IPS-NIHi7 (cell line): ENCODE results near the gene C6orf141.

Experiments used
- DNase-seq: peaks from one replicate; pipeline ENCODE4 v3.0.0; 2012; ENCODE audit warnings: mixed read lengths; ENCODE audit errors: extremely low spot score

C6orf141 gene

DNA sequence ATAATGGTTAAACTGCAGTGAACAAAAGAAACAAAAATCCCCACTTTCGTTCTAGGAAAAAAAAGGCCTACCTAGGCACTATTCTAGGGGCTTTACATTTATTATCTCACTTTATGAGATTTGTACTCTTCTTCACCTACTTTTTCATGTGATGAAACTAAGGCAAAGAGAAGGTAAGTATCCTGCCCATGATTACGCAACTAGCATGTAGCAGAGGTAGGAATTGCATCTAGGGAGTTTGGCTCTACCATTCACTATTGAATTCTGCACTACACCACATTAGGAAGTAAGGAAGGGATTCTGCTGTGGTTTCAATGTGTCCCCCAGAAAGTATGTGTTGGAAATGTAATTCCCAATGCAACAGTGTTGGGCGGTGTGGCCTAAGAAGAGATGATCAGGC lies 11.4 kb upstream of the C6orf141 start:
- no peak for DNase-seq

DNA sequence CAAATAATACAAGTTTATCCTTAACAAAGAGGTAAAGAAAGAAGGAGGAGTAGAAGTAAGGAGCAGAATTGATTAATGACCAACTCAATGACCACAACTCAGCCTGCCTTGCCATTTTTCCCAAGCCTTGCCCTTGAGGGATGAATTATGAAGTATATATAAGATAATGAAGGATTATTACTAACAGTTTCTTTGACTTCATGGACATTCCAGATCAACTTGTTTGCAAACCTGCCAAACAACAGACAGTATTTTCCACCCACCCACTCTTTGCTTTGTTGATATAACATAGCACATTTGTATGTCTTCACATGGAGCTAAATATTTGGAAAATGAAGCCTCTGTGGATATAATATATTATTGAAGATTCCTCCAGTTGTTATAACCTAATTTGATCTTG lies 9.9 kb upstream of the C6orf141 start:
- no peak for DNase-seq

DNA sequence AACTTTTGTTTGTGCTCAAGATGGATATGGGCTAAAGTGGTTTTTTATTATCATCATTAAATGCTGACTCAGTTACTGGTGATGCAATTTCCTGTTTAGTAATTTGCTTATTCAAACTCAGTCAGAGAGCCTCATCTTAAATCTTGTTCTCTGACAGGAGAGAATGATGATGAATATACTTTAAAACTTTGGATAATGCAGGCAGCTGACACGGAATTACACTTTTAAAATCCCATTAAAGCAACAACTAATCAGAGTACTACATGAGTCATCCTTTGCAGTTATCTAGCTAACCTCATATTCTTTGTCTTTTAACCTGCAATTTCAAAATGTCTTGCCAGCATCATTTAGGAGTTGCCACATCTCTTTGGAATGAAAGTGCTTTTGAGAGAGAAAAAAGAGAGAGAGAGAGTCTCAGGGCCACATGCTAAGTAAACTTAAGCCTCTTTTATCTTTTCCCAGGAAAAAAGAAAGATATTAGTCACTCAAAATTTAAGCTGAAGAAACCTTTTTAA lies 9.2 kb upstream of the C6orf141 start:
- no peak for DNase-seq

DNA sequence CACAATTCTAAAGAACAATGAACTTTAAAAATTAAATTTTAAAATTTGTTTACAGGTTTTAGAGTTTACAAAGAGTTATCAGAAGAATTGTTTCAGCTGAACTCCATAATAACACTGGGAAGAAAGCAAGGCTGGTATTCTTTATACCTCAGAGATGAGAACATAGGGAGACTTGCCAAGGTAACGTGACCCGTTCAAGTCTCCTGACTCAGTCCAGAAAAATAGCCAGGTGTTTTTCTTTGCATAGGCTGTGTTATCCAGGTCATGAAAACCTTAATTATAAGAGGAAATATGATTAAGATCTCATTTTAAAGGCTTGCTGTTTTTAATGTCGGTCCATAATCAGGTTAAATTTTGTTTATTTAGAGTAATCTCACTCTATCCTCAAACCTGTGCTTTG lies 8.5 kb upstream of the C6orf141 start:
- DNase-seq: no peak

DNA sequence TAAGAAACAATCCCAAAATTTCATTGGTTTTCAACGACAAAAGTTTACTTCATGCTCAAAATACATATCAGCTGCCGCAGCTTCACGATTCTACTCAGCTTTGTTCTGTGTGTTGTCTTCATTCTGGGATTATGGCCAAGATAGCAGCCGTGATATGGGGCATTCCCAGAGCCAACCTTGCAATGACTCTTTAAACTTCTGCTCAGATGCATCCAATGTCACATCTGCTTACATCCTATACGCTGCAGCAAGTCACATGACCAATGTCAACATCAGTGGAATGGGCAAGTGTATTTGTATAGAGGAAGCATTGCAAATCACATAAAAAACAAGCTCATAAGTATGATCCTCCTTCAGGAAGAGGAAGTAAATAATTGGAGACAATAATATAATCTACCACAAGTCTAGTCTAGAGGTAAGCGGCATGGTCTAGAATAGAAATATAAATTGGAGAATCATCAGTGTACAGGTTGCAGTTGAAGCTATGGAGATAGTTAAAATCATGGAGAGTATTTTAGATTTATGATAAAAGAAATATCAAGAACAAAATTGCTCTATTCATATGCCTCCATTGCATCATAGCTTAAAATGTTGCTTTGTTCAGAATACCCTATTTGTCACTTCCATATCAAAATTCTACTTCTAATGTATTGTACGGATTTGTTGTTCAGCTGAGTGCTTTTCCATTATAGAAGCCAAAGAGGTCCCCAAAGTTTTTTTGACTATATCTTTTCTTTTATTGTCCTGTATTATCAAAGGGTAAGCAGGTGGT lies 7.2 kb upstream of the C6orf141 start:
- DNase-seq: no peak

DNA sequence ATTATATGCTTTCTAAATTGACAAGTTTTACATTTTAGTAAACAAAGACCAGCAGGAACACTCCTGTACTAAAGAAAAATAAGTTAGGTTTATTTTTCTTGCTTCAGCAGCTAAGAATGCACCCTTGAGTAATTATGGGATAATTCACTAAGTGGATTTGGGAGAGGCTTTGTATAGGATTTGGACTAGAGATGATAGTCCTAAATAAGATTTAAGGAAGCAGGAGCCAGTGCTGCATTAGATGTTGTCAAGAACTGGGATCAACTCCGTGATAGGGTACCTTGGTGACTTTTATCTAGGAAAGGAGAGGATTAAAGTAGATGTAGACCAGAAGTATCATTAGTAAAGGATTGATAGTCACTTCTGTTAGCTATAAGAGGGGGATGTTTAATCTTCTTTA lies 4.1 kb upstream of the C6orf141 start:
- no peak for DNase-seq

DNA sequence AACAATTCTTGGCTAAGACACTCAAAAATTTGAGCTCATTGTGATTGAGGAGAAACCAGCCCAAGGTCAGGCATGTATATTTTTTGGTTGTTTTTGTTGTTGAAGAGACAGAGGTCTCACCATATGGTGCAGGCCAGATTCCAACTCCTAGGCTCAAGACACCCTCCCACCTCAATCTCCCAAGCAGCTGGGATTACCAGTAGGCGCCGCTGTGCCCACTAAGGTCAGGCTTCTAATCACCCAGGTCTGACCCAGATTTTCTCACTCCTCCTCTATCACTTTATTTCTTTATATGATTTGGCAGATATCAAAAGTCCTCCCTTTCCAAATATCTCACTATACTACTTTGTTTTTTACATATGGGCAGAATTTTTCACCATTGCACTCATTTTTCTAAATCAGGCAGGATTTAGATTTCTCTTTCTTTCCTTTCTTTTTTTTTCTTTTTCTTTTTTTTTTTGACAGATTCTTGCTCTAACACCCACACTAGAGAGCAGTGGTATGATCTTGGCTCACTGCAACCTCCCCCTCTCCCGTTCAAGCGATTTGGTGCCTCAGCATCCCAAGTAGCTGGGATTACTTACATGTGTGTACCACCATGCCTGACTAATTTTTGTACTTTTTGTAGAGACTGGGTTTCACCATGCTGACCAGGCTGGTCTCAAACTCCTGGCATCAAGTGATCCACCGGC lies 1.7 kb upstream of the C6orf141 start:
- DNase-seq: no peak

DNA sequence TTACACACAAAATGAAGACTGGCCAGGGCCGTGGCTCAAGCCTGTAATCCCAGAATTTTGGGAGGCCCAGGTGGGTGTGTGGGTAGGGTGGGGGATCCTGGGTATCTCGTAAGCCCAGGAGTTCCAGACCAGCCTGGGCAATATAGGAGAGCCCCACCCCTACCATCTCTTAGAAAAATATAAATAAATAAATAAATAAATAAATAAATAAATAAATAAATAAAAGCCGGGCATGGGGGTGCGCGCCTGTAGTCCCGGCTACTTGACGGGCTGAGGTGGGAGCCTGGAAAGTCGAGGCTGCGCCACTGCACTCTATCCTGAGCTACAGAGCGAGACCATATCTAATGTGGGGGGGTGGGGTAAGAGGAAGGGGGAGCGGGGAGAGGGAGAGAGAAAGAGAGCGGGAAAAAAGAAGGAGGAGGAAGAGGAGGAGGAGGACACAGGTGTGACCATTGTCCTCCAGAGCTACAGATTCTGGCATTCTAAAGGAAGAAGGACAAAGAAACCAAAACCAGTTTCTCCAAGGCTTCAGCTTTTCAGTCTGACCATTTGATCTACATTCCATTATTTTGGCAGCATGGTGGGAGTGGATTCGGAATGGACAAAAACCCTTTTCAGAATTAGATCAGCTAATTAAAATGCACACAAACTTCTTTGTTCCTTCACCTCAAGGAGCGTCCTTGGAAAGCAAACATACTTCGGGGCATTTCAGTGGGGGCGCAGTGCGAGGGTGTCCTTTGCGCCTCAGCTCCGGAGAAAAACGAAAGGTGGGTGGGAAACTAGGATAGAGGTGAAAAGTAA lies 577 bp upstream of the C6orf141 start:
- DNase-seq: no peak

DNA sequence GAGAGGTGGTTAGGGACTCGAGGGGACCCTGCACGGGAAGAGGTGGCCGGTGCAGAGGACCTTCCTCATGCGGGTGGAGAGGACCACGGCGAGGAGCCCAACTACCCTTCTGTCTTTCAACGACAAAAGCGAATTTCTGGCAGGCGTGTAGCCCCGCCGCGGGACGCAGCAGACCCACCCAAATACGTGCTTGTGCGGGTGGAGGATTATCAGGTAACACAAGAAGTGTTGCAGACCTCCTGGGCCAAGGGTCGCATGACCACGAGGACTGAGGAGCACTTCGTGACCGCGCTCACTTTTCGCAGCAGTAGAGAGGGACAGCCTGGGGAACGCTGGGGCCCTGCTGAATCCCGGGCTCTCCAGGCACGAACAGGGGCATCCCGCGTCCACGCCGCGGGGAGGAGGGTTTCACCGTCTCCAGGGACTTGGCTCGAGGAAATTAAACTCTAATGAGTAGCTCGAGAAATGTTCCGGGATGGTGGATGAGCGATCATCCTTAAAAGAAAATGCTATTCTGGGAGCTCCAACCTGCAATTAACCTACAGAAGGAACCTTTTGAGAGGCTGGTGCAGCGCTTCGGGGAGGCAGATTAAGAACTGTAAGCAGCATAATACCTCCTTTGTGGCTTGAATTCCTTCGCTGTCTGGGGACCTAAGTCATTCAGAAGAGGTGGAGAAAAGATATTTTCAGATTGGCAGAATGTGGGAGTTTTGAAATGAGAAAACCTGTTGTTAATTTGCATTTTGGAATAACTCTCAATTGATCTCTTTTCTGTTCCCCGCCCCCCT lies 804 bp downstream of the C6orf141 start:
- no peak for DNase-seq

DNA sequence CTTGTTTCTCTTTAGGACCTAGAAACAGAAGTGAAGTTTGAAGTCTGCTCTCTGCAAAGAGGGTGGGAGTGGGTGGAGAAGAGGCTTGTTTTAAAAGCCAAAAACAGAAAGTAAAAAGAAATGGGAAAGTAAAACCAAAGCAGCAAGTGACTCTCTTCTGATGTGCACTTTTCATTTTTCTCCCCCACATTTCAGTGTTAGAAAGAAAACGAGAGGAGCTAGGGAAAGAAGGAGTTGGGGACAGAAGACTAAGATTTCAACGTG lies 1.3 kb downstream of the C6orf141 start:
- DNase-seq: no peak

DNA sequence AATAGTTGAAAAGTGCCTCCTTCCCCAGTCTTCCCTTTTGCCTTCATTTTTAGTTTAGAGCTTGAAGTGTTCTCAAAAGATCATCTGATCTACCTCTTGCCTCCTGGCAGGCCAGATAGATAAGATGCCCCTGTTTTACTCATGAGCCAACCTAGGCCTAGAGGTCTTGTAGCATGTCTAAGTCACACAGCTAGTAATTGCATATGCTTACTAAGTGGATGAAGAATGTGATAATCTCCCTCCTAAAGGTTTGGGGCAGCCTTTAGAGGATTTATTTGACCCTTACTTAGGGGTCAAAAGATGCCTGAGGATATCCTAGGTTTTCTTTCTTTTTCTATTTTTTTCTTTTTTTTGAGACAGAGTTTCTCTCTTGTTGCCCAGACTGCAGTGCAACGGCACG lies 2.1 kb downstream of the C6orf141 start:
- DNase-seq: no peak

DNA sequence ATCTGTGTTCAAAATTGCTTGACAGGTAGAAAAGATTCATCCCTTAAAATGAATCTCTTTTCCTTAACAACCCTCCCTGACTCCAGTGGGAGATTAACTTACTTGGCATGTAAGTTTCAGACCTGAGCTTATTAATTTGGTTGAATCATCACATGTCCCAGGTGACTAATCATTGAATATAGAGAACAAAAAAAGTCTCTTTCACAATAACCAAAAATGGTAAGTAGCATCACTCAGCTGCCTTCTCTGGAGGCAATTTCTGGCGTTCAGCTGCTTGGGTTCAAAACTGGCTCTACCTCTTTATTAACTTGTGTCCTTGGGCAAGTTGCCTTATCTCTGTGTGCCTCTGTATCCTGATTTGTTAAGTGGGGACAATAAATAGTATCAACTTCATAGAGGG lies 2.9 kb downstream of the C6orf141 start:
- no peak for DNase-seq

DNA sequence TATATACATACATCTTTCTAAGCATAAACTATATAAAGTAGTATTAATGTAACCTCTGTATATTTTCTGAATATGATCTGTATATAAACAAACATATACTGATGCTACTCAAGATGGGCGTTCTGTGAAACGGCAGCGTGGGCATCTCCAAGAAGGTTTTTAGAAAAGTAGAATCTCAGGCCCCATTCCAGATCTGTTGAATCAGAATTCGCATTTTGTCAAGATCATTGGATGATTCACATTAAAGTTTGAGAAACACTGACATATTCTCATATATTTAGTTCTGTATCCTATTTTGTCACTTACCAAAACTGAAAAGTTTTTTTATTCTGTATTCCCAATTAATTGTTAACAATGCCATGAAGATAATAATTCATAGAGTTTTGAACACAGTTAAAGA lies 5.5 kb downstream of the C6orf141 start:
- no peak for DNase-seq

DNA sequence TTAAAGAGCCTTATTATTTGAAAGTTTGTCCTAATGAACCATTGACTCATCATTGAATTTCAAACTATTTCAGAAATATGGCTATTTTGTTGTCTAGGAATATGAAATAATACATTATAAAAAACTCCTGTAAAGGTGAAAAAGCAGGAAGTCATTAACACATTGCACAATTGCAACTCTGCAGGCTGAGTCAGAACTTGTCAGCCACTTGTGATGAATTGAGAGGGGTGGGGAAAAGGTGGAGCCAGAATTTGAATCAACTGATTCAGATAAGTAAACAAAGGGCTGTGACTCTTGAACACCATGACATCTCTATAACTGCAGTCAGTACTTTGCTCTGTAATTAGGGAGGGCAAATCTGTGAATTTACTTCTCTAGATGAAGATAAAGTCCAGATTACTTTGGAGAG lies 6.0 kb downstream of the C6orf141 start:
- no peak for DNase-seq

DNA sequence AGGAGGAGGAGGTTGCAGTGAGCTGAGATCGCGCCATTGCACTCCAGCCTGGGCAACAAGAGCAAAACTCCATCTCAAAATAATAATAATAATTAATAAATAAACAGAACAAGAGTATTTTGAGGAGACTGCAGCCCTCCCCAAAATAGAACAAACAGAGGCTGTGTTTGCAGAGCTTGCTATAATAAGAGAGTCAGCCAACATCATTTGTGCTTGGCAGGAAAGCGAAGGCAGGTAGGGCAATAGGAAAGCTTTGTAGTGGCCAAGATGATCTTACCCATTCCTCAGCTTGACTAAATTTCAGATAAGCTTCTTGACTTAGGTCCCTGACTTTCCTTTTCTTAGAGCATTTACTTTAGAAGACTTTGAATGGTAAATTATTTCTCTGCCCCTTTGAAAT lies 6.7 kb downstream of the C6orf141 start:
- no peak for DNase-seq

DNA sequence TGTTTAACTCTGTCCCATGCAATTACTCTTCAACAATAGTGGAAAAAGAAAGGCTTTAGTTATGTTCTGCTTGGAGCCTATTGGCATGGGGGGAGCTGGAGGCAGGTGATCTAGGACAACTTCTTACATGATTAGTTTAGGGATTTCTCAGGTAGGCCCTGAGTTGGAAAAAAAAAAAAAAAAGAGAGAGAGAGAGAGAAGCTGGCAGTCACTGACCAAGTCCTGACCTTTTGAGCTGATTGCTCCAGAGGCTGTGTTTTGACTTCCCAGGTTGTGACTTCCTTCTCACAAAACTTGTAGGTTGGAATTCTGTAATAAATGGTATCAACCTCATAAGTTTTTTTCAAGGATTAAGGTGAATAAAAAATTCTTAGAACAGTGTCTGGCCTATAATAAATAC lies 7.8 kb downstream of the C6orf141 start:
- DNase-seq: no peak

DNA sequence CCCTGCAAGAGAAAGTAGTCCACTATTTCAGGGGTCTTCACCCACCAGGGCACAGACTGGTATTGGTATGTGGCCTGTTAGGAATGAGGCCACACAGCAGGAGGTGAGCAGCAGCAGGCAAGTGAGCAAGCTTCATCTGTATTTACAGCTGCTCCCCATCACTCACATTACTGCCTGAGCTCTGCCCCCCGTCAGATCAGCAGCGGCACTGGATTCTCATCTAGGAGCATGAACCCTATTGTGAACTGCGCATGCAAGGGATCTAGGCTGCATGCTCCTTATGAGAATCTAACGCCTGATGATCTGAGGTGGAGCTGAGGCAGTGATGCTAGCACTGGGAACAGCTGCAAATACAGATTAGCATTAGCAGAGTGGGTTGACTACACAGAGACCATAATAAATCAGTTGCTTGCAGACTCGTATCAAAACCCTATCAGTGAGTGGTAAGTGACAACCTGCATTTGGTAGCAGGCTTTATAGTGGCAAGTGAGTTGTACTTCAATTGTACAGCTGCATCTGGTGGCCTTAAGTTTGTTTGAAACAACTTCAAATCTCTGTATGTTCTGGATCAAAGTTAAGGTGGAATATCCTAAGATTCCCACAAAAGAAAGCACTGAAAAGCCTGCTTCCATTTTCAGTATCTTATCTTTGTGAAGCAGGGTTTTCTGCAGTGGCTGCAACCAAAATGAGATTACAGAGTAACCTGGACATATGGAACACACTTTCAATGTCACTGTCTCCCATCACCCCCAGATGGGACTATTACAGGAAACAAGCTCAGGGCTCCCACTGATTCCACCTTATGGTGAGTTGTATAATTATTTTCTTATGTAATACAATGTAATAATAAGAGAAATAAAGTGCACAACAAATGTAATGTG lies 12.8 kb downstream of the C6orf141 start:
- no peak for DNase-seq

DNA sequence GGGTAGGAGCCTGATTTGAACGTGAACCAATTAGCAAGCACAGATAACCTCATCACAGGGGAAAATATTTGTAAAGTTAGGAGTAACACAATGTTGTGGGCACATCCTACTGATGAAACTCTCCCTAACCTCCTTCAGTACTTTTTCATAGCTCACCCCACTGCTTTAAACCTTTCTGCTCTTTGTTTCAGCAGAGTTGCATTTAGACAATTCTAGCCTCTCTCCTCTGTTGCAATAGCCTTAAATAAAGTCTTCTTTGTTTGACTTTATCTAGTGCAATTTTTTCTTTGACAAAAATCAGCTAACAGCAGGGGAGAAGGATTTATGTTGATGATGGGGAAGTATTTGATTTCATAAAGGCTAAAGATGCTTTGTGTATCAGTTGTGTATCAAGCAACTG lies 14.1 kb downstream of the C6orf141 start:
- DNase-seq: no peak

DNA sequence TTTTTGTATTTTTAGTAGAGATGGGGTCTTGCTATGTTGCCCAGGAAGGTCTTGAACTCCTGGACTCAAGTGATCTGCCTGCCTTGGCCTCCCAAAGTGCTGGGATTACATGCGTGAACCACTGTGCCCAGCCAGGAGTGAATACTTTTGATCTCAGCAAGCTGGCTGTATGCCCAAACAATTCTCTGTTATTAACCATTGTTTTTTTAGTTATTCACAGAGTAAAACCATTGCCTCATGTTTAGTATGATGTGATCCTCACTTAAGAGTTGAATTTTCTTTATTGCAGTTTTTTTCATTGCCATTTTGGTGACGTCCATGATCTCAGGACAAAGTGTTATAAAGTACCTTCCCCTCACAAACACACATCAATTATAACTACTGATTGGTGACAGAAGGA lies 14.8 kb downstream of the C6orf141 start:
- DNase-seq: no peak

DNA sequence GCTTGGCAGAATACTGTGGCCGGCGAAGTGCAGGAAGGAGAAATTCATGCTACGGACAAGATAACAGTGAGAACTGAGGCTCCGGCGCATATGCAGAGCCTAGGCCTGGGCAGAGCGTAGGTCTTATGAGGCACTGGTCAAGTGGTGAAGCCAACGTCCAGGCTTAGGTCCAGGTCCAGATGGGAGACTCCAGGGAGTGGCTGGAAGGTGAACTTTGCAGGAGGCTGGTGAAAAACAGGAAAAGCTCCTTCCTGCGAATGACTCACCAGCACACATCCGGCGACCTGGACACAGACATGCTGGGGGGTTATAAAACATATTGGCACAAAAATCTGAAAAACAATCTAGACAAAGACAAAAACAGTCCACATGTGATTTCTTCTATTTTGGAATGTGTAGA lies 15.4 kb downstream of the C6orf141 start:
- no peak for DNase-seq

DNA sequence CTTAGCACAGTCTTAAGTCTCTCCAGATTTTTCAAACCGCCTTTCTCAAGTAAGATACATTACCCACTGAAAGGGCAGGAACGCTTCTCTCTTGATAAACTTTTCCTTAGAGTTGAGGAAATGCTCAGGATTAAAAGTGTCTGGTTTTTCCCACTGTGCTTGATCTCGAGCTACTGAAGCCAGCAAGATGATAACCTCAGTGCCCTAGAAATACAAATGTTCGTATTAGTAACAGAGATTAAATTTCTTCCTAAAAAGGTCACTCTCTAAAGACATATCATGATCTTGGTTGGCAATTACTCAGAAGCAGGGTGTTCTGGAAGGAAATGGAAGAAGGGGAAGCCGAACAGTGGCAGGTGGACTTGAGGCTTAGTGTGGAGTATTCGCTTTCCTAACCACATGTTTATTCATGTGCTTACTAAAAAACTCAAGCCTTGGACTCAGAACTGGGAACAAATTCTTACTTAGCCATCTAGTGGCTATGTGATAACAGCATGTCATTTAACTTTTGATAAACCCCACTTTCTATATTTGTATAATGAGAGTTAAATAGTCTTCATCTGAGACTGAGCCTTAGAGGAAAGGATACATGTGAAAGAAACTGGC lies 20.1 kb downstream of the C6orf141 start:
- DNase-seq: no peak
